ENCODE data around the gene RAD51B.

DNA sequence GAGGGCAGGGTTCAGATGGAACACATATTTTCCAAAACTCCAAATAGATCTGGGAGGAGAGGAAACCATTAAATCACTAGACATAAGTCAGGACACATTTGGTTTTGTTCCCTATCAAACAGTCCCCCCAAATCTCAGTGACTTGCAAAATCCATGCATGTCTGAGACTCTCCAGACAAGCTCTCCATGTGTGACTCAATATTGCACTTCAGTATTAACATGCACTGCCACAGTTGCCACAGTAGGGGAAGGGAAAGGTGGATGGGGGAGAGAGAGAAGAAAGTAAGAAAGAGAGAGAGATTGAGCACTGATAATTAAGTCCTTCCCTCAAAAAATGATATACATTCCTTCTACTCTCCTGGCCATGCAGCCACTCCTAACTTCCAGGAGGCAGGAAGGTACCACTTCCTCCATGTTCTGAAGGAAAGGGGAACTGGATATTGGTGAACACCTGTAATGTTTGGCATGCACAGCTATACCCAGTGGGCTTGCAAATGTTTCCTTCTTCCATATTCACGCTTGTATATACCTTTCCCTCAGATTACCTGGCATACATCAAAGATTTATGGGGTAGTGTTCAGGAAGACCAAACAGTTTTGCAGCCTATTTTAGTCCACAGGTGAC, 663.3 kb downstream of the RAD51B start:
- TF ChIP-seq, protein P1, sequence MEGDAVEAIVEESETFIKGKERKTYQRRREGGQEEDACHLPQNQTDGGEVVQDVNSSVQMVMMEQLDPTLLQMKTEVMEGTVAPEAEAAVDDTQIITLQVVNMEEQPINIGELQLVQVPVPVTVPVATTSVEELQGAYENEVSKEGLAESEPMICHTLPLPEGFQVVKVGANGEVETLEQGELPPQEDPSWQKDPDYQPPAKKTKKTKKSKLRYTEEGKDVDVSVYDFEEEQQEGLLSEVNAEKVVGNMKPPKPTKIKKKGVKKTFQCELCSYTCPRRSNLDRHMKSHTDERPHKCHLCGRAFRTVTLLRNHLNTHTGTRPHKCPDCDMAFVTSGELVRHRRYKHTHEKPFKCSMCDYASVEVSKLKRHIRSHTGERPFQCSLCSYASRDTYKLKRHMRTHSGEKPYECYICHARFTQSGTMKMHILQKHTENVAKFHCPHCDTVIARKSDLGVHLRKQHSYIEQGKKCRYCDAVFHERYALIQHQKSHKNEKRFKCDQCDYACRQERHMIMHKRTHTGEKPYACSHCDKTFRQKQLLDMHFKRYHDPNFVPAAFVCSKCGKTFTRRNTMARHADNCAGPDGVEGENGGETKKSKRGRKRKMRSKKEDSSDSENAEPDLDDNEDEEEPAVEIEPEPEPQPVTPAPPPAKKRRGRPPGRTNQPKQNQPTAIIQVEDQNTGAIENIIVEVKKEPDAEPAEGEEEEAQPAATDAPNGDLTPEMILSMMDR (IDR thresholded peaks at IDR 0.05), result no peak
- no peak for TF ChIP-seq POLR2A (IDR thresholded peaks at IDR 0.05)
